Fibroblast of lung (primary cell): ENCODE data around the gene DLX4. TPM values are rescaled to one million over a fixed set of nuclear protein-coding genes. Genes with fewer than 3 reads are reported as not detected.
A peak's percentile ranks its signal among the peaks of the same experiment; 100 is the strongest.

ENCODE experiments used
- DNase-seq, 2 donors: peaks; one replicate each; pipeline versions ENCODE4 v3.0.0 to v3.0.0-alpha.2; 2010; ENCODE audit warnings: low read depth in 2 of 2
- H2AFZ ChIP-seq: 2 replicates; pipeline ENCODE4 v1.5.1; 2012; ENCODE audit warnings: low read length, control low read depth, inconsistent platforms
- H3K27ac ChIP-seq: 2 replicates; pipeline ENCODE4 v1.5.1; 2011; ENCODE audit warnings: low read length, control low read depth; ENCODE audit not compliant: insufficient read depth
- H3K27me3 ChIP-seq: 2 replicates; pipeline ENCODE4 v1.5.1; 2011; ENCODE audit warnings: mild to moderate bottlenecking, low read length; ENCODE audit not compliant: control insufficient read depth, insufficient read depth
- H3K36me3 ChIP-seq: 2 replicates; pipeline ENCODE4 v1.5.1; 2011; ENCODE audit warnings: low read length; ENCODE audit not compliant: control insufficient read depth, insufficient read depth
- H3K4me1 ChIP-seq: 2 replicates; pipeline ENCODE4 v1.5.1; 2011; ENCODE audit warnings: low read length; ENCODE audit not compliant: control insufficient read depth, insufficient read depth; ENCODE audit errors: extremely low read depth
- H3K4me2 ChIP-seq: 2 replicates; pipeline ENCODE4 v1.5.1; 2011; ENCODE audit warnings: low read length, control low read depth; ENCODE audit not compliant: insufficient read depth; ENCODE audit errors: extremely low read depth
- H3K4me3 ChIP-seq, 4 experiments: fragments of 200-600 bp in 1 of 4; sonication (generic) in 1 of 4; replicated peaks in 1 of 4; 2 replicates each; pipeline ENCODE4 v1.5.1; 2011 to 2016; ENCODE audit warnings: low read length in 4 of 4, low read depth in 3 of 4, mild to moderate bottlenecking in 3 of 4, control low read depth in 2 of 4, inconsistent platforms in 1 of 4, mixed read lengths in 1 of 4; ENCODE audit not compliant: insufficient read depth in 1 of 4; ENCODE audit errors: control extremely low read depth in 1 of 4
- H3K79me2 ChIP-seq: 2 replicates; pipeline ENCODE4 v1.5.1; 2012; ENCODE audit warnings: mild to moderate bottlenecking, low read length, inconsistent platforms; ENCODE audit not compliant: control insufficient read depth, insufficient read depth
- H3K9ac ChIP-seq: 2 replicates; pipeline ENCODE4 v1.5.1; 2011; ENCODE audit warnings: mild to moderate bottlenecking, low read length, control low read depth; ENCODE audit not compliant: insufficient read depth
- H3K9me3 ChIP-seq: 2 replicates; pipeline ENCODE4 v1.5.1; 2012; ENCODE audit warnings: low read depth, low read length; ENCODE audit not compliant: control insufficient read depth, insufficient read depth
- H4K20me1 ChIP-seq: 2 replicates; pipeline ENCODE4 v1.5.1; 2011; ENCODE audit warnings: low read length; ENCODE audit not compliant: control insufficient read depth, insufficient read depth; ENCODE audit errors: extremely low read depth
- CTCF ChIP-seq, 2 donors: IDR thresholded peaks in 1 of 2; conservative IDR thresholded peaks in 1 of 2; 1 replicate in 1 of 2; 2 replicates in 1 of 2; pipeline ENCODE4 v1.5.1; 2011 to 2012; ENCODE audit warnings: low read length in 2 of 2, control low read depth in 1 of 2, inconsistent platforms in 1 of 2, low read depth in 1 of 2, mild to moderate bottlenecking in 1 of 2
- EZH2 ChIP-seq: IDR thresholded peaks from 2 replicates; pipeline ENCODE4 v1.5.1; 2012; ENCODE audit warnings: low read length, control low read depth, mild to moderate bottlenecking; ENCODE audit errors: missing control alignments
- polyA plus RNA-seq, 2 donors: library from polyadenylated mRNA; depleted of rRNA in 1 of 2; stranded (reverse) in 1 of 2; unstranded in 1 of 2; fragments of >200 nt; gene quantifications; 2 replicates each; pipeline ENCODE4 v1.2.1, GENCODE V29; 2011 to 2012; ENCODE audit warnings: missing spikeins in 1 of 2
- total RNA-seq: library from RNA; depleted of rRNA; stranded (reverse); fragments of >200 nt; gene quantifications from 2 replicates; pipeline ENCODE4 v1.2.1, GENCODE V29; 2014

DLX4 gene
- total and polyA plus RNA-seq, 2 donors (not counting 1 experiment from before 2014, with no cell fraction given): not detected

GRCh38 chr17:49996495-49997300, 27.7 kb downstream of the DLX4 start:
- no peaks in the 10 kb centered on the region for H4K20me1 ChIP-seq
- no peak overlapping the region for H3K27ac ChIP-seq
- no peaks in the 10 kb centered on the region for H3K9me3 ChIP-seq
- peak overlapping the region; percentile 81 for H3K4me2 ChIP-seq
- no peaks in the 10 kb centered on the region for H3K4me1 ChIP-seq
- peak overlapping the region; percentile 24 to 50 (median 33) for H3K4me3 ChIP-seq
- TF ChIP-seq EZH2 (peak; percentile 11), CTCF (conservative IDR thresholded peaks at IDR 0.05 in 1 of 2, IDR thresholded peaks at IDR 0.05 in 1 of 2; ENCODE audit: low read depth in 1 of 2, low read length in 2 of 2) (peak; percentile 83 to 87)
- no peak overlapping the region for H3K9ac ChIP-seq
- H2AFZ ChIP-seq: peak overlapping the region; percentile 52
- peaks cover 62% of the 10 kb centered on the region for H3K27me3 ChIP-seq
- H3K36me3 ChIP-seq: no peaks in the 10 kb centered on the region
- DNase-seq: peak in 1 of 2 donors; percentile 17
- no peaks in the 10 kb centered on the region for H3K79me2 ChIP-seq

- Histone ChIP-seq H3K4me1 (no peaks in the 10 kb centered on the region), H3K27ac (no peak overlapping the region)
- TF ChIP-seq EZH2 (no peak), CTCF (conservative IDR thresholded peaks at IDR 0.05 in 1 of 2, IDR thresholded peaks at IDR 0.05 in 1 of 2; ENCODE audit: low read depth in 1 of 2, low read length in 2 of 2) (no peak)
These were observed 28.3 kb downstream of the DLX4 start for GRCh38 chr17:49997301-49997650.

GRCh38 chr17:49997773-49998703, 29.0 kb downstream of the DLX4 start:
- no peaks in the 10 kb centered on the region for H4K20me1 ChIP-seq
- no peaks in the 10 kb centered on the region for H3K36me3 ChIP-seq
- no peaks in the 10 kb centered on the region for H3K9me3 ChIP-seq
- H3K4me1 ChIP-seq: no peaks in the 10 kb centered on the region
- H3K4me3 ChIP-seq: no peak overlapping the region
- no peak overlapping the region for H3K4me2 ChIP-seq
- TF ChIP-seq CTCF (conservative IDR thresholded peaks at IDR 0.05 in 1 of 2, IDR thresholded peaks at IDR 0.05 in 1 of 2; ENCODE audit: low read depth in 1 of 2, low read length in 2 of 2) (peak; percentile 89 to 92), EZH2 (peak; percentile 16)
- peaks cover 50% of the 10 kb centered on the region for H3K27me3 ChIP-seq
- H2AFZ ChIP-seq: no peak overlapping the region
- H3K79me2 ChIP-seq: no peaks in the 10 kb centered on the region
- no peak overlapping the region for H3K27ac ChIP-seq
- no peak overlapping the region for H3K9ac ChIP-seq
- DNase-seq: peak; percentile 66 to 82

More at GRCh38 chr17:49997301-49997650, 28.3 kb downstream of the DLX4 start:
- Histone ChIP-seq H4K20me1 (no peaks in the 10 kb centered on the region), H3K9ac (no peak overlapping the region), H3K27me3 (peaks cover 57% of the 10 kb centered on the region), H3K4me2 (peak overlapping the region; percentile 81), H3K9me3 (no peaks in the 10 kb centered on the region), H3K4me3 (no peak overlapping the region), H3K36me3 (no peaks in the 10 kb centered on the region), H2AFZ (no peak overlapping the region), H3K79me2 (no peaks in the 10 kb centered on the region)
- no peak for DNase-seq
